Skeletal muscle cell (primary cell): ENCODE measurements around the gene DCDC1.

Source experiments
- DNase-seq: peaks from one replicate; pipeline ENCODE4 v3.0.0-alpha.2; 2010; ENCODE audit warnings: low read depth
- H3K4me3 ChIP-seq: 2 replicates; pipeline ENCODE4 v1.5.1; 2011; ENCODE audit warnings: low read depth, mild to moderate bottlenecking, control low read depth, low read length, moderate library complexity

The DCDC1 gene

GRCh38 chr11:30876228-30876627 lies 493.3 kb downstream of the DCDC1 start:
- DNase-seq, result no peak
- no peak overlapping the region for H3K4me3 ChIP-seq

GRCh38 chr11:30875806-30876205 lies 493.7 kb downstream of the DCDC1 start:
- H3K4me3 ChIP-seq, result no peak overlapping the region
- no peak for DNase-seq

GRCh38 chr11:30873924-30874610 lies 495.5 kb downstream of the DCDC1 start:
- no peak for DNase-seq
- H3K4me3 ChIP-seq, result no peak overlapping the region

GRCh38 chr11:30868626-30869081 lies 500.9 kb downstream of the DCDC1 start:
- no peak overlapping the region for H3K4me3 ChIP-seq
- DNase-seq, result no peak

GRCh38 chr11:30863209-30863608 lies 506.3 kb downstream of the DCDC1 start:
- H3K4me3 ChIP-seq, result no peak overlapping the region
- no peak for DNase-seq

- H3K4me3 ChIP-seq, result no peak overlapping the region
- DNase-seq, result no peak
Observed at GRCh38 chr11:30861531-30861930, 508.0 kb downstream of the DCDC1 start.

- no peak overlapping the region for H3K4me3 ChIP-seq
- DNase-seq, result no peak
Observed at GRCh38 chr11:30861064-30861463, 508.5 kb downstream of the DCDC1 start.

- no peak for DNase-seq
- no peak overlapping the region for H3K4me3 ChIP-seq
Observed at GRCh38 chr11:30860146-30860545, 509.4 kb downstream of the DCDC1 start.

- DNase-seq, result no peak
- no peak overlapping the region for H3K4me3 ChIP-seq
Observed at GRCh38 chr11:30859669-30860068, 509.9 kb downstream of the DCDC1 start.

GRCh38 chr11:30855383-30856006 lies 514.0 kb downstream of the DCDC1 start:
- H3K4me3 ChIP-seq, result no peak overlapping the region
- no peak for DNase-seq

GRCh38 chr11:30853439-30853838 lies 516.1 kb downstream of the DCDC1 start:
- DNase-seq, result no peak
- no peak overlapping the region for H3K4me3 ChIP-seq

GRCh38 chr11:30852645-30853044 lies 516.9 kb downstream of the DCDC1 start:
- DNase-seq, result no peak
- H3K4me3 ChIP-seq, result no peak overlapping the region

GRCh38 chr11:30852091-30852490 lies 517.4 kb downstream of the DCDC1 start:
- no peak for DNase-seq
- H3K4me3 ChIP-seq, result no peak overlapping the region

GRCh38 chr11:30837252-30837651 lies 532.3 kb downstream of the DCDC1 start:
- no peak overlapping the region for H3K4me3 ChIP-seq
- no peak for DNase-seq

GRCh38 chr11:30832831-30833230 lies 536.7 kb downstream of the DCDC1 start:
- no peak overlapping the region for H3K4me3 ChIP-seq
- DNase-seq, result no peak

GRCh38 chr11:30830681-30831080 lies 538.9 kb downstream of the DCDC1 start:
- DNase-seq, result no peak
- H3K4me3 ChIP-seq, result no peak overlapping the region

- no peak for DNase-seq
- no peak overlapping the region for H3K4me3 ChIP-seq
Observed at GRCh38 chr11:30826911-30827310, 542.6 kb downstream of the DCDC1 start.

GRCh38 chr11:30825723-30826122 lies 543.8 kb downstream of the DCDC1 start:
- no peak overlapping the region for H3K4me3 ChIP-seq
- no peak for DNase-seq

- H3K4me3 ChIP-seq, result no peak overlapping the region
- DNase-seq, result no peak
Observed at GRCh38 chr11:30823119-30823518, 546.4 kb downstream of the DCDC1 start.

- H3K4me3 ChIP-seq, result no peak overlapping the region
- no peak for DNase-seq
Observed at GRCh38 chr11:30821438-30821965, 548.0 kb downstream of the DCDC1 start.

GRCh38 chr11:30818721-30819120 lies 550.8 kb downstream of the DCDC1 start:
- no peak for DNase-seq
- H3K4me3 ChIP-seq, result no peak overlapping the region
